Panc1 (cell line): ENCODE results near the gene MAPK10. TPM values are rescaled to one million over a fixed set of nuclear protein-coding genes. Genes with fewer than 3 reads are reported as not detected.

Experiments used
- ATAC-seq: fragments of 200-7000 bp; cut with Tn5 transposase; 2 replicates; pipeline ENCODE4 v1.9.1; 2020; ENCODE audit warnings: mild to moderate bottlenecking, moderate library complexity
- BruUV-seq: library from RNA; stranded (reverse); fragments of 400-500 nt; replicated peaks from 2 replicates; lab custom pipeline; 2021; lab: Mats Ljungman, UMichigan
- CTCF ChIA-PET: fragments of 300-600 bp; sonication (Branson Sonifier 250); formaldehyde crosslinking; loops from one replicate; lab custom pipeline; 2022; ENCODE audit warnings: antibody characterized with exemption; lab: Charles Lee
- POLR2A ChIA-PET: fragments of 300-600 bp; sonication (Branson Sonifier 250); formaldehyde crosslinking; loops from one replicate; lab custom pipeline; 2022; ENCODE audit warnings: antibody characterized with exemption; lab: Charles Lee
- DNase-seq: peaks from one replicate; pipeline ENCODE4 v3.0.0-alpha.2; 2010; ENCODE audit warnings: low read depth, low spot score
- H3K27ac ChIP-seq: 2 replicates; pipeline ENCODE4 v1.5.1; 2011; ENCODE audit warnings: mild to moderate bottlenecking, low read length, inconsistent platforms
- H3K27me3 ChIP-seq: fragments of 200-500 bp; sonication (Bioruptor generic); 2 replicates; pipeline ENCODE4 v1.6.0; 2014; ENCODE audit warnings: low read length, inconsistent platforms; ENCODE audit not compliant: control insufficient read depth, insufficient read depth
- H3K36me3 ChIP-seq: fragments of 200-500 bp; sonication (Bioruptor generic); 2 replicates; pipeline ENCODE4 v1.5.1; 2014; ENCODE audit warnings: inconsistent platforms, mild to moderate bottlenecking, low read length, moderate library complexity; ENCODE audit not compliant: control insufficient read depth, insufficient read depth
- H3K4me1 ChIP-seq: 2 replicates; pipeline ENCODE4 v1.5.1; 2011; ENCODE audit warnings: inconsistent platforms, mild to moderate bottlenecking, low read length, moderate library complexity; ENCODE audit not compliant: control insufficient read depth, insufficient read depth
- H3K4me3 ChIP-seq, 2 experiments: 2 replicates each; pipeline ENCODE4 v1.5.1; 2011 to 2012; ENCODE audit warnings: low read depth in 2 of 2, low read length in 2 of 2, mild to moderate bottlenecking in 2 of 2, inconsistent platforms in 1 of 2, moderate library complexity in 1 of 2
- H3K9me3 ChIP-seq: fragments of 200-500 bp; sonication (Bioruptor generic); 2 replicates; pipeline ENCODE4 v1.5.1; 2014; ENCODE audit warnings: low read depth, mild to moderate bottlenecking, inconsistent platforms, low read length, moderate library complexity; ENCODE audit not compliant: control insufficient read depth, insufficient read depth
- CTCF ChIP-seq: fragments of 450-650 bp; IDR thresholded peaks from 2 replicates; pipeline ENCODE4 v1.5.1; 2017; ENCODE audit warnings: mild to moderate bottlenecking
- POLR2AphosphoS5 ChIP-seq: IDR thresholded peaks from 2 replicates; pipeline ENCODE4 v1.6.1; 2012; ENCODE audit warnings: mild to moderate bottlenecking, low read depth, low read length, moderate library complexity
- SIN3A ChIP-seq: IDR thresholded peaks from 2 replicates; pipeline ENCODE4 v1.6.1; 2012; ENCODE audit warnings: low read depth, mild to moderate bottlenecking, low read length, moderate library complexity, borderline replicate concordance; ENCODE audit not compliant: insufficient read depth
- TCF7L2 ChIP-seq: IDR thresholded peaks from 2 replicates; pipeline ENCODE4 v1.6.1; 2011; ENCODE audit warnings: mild to moderate bottlenecking, low read depth, low read length, inconsistent platforms
- in situ Hi-C: cut with HindIII; loops from 2 replicates; pipeline ENCODE4 v1.10.0; 2016; ENCODE audit warnings: low sequenced_read_pairs, low pct_unique_long_range_greater_than_20kb
- intact Hi-C: fragments of 100-400 bp; cut with micrococcal nuclease; formaldehyde crosslinking; loops from one replicate; pipeline ENCODE4 v1.10.0; 2022; ENCODE audit not compliant: unreplicated experiment
- total RNA-seq: library from RNA; stranded (reverse); gene quantifications from one replicate; pipeline ENCODE4 v1.2.1, GENCODE V29; 2021; ENCODE audit not compliant: unreplicated experiment
- TF ChIP-seq, protein P1 (sequence below), 2 experiments: IDR thresholded peaks; 2 replicates each; pipeline ENCODE4 v1.6.1; 2011 to 2012; ENCODE audit warnings: low read depth in 2 of 2, control low read depth in 1 of 2, low read length in 1 of 2, mild to moderate bottlenecking in 1 of 2, moderate library complexity in 1 of 2; ENCODE audit not compliant: insufficient read depth in 1 of 2

The MAPK10 gene
- total RNA-seq, 1 experiment from 2014 or later: 0.85 TPM

- ATAC-seq: no peak
Observed at GRCh38 chr4:86279293-86279960, 80.4 kb downstream of the MAPK10 start.

DNA sequence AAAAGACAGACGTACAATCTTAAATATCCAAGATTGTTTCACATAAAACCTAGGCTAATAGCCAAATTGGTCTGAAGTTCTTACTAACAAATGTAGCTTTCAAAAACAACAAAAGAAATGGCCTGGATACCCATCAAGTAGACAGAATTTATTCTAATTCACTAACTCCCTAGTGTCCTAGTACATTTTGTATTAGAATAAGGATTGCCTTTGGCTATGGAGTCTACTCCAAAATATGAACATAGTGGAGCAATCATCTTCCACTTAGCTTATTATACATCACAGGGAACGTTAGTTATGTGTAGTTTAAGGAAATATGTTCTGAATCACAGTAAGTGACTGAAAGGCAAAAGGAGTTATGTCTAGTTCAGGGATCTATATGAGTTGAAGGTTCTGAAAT is 81.7 kb downstream of the MAPK10 start:
- TF ChIP-seq, protein P1, sequence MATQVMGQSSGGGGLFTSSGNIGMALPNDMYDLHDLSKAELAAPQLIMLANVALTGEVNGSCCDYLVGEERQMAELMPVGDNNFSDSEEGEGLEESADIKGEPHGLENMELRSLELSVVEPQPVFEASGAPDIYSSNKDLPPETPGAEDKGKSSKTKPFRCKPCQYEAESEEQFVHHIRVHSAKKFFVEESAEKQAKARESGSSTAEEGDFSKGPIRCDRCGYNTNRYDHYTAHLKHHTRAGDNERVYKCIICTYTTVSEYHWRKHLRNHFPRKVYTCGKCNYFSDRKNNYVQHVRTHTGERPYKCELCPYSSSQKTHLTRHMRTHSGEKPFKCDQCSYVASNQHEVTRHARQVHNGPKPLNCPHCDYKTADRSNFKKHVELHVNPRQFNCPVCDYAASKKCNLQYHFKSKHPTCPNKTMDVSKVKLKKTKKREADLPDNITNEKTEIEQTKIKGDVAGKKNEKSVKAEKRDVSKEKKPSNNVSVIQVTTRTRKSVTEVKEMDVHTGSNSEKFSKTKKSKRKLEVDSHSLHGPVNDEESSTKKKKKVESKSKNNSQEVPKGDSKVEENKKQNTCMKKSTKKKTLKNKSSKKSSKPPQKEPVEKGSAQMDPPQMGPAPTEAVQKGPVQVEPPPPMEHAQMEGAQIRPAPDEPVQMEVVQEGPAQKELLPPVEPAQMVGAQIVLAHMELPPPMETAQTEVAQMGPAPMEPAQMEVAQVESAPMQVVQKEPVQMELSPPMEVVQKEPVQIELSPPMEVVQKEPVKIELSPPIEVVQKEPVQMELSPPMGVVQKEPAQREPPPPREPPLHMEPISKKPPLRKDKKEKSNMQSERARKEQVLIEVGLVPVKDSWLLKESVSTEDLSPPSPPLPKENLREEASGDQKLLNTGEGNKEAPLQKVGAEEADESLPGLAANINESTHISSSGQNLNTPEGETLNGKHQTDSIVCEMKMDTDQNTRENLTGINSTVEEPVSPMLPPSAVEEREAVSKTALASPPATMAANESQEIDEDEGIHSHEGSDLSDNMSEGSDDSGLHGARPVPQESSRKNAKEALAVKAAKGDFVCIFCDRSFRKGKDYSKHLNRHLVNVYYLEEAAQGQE (IDR thresholded peaks at IDR 0.05; ENCODE audit: insufficient read depth in 1 of 2, low read depth in 2 of 2, low read length in 1 of 2): no peak
- DNase-seq: no peak
- ATAC-seq: no peak
- POLR2A ChIA-PET: no interaction called here
- Histone ChIP-seq H3K4me3 (no peak overlapping the region), H3K27ac (no peak overlapping the region), H3K36me3 (no peaks in the 10 kb centered on the region), H3K4me1 (no peaks in the 10 kb centered on the region), H3K27me3 (no peaks in the 10 kb centered on the region), H3K9me3 (no peaks in the 10 kb centered on the region)
- CTCF ChIA-PET: no interaction called here
- intact Hi-C loops: no loop called here
- in situ Hi-C loops: no loop called here
- no TSS peak for BruUV-seq

More at GRCh38 chr4:86279293-86279960, 80.4 kb downstream of the MAPK10 start:
- H3K27ac ChIP-seq: no peak overlapping the region
- POLR2A ChIA-PET: no interaction called here
- H3K4me3 ChIP-seq: no peak overlapping the region
- H3K9me3 ChIP-seq: no peaks in the 10 kb centered on the region
- H3K27me3 ChIP-seq: no peaks in the 10 kb centered on the region
- intact Hi-C loops: no loop called here
- in situ Hi-C loops: no loop called here
- no peaks in the 10 kb centered on the region for H3K4me1 ChIP-seq
- BruUV-seq: no TSS peak
- H3K36me3 ChIP-seq: no peaks in the 10 kb centered on the region
- CTCF ChIA-PET: no interaction called here
- no peak for DNase-seq
- TF ChIP-seq CTCF: no peak
- no peak for TF ChIP-seq SIN3A
- TF ChIP-seq, protein P1 (IDR thresholded peaks at IDR 0.05; ENCODE audit: insufficient read depth in 1 of 2, low read depth in 2 of 2, low read length in 1 of 2): no peak
- no peak for TF ChIP-seq TCF7L2
- no peak for TF ChIP-seq POLR2AphosphoS5
